ENCODE measurements around the gene ZC3H12A.
"Not testable (repeated sequence)": the region's sequence is repeated elsewhere in the genome, so short reads cannot be mapped to it uniquely, and the experiment has no call there.

Gene ZC3H12A

GRCh38 chr1:37513795-37514349, 39.5 kb downstream of the ZC3H12A start:
- peak overlapping the region; percentile 89 for H3K27ac ChIP-seq

GRCh38 chr1:37514350-37515184, 40.2 kb downstream of the ZC3H12A start, which contains the start of gene MEAF6:
MEAF6 (minus strand) TSS chr1:37514766; CDS start chr1:37514746, 20 bp downstream.
- Histone ChIP-seq H3K9ac (peak within 1 kb of the TSS; percentile 53), H3K4me2 (ENCODE audit: low read length) (peak within 1 kb of the TSS; percentile 98), H3K9me3 (ENCODE audit: control insufficient read depth, low read length) (no peaks in the 10 kb centered on the region), H3K27me3 (ENCODE audit: control insufficient read depth, insufficient read depth, low read length) (no peaks in the 10 kb centered on the region), H3K36me3 (ENCODE audit: control insufficient read depth, insufficient read depth, low read length) (no peaks in the 10 kb centered on the region), H3K79me2 (peaks cover 7% of the 10 kb centered on the region), H3K4me1 (peaks cover 3% of the 10 kb centered on the region), H3K4me3 (ENCODE audit: low read depth, low read length) (peak within 1 kb of the TSS; percentile 93), H3K27ac (peak within 1 kb of the TSS; percentile 89), H2AFZ (peak within 1 kb of the TSS; percentile 99)
- peak; percentile 55 for TF ChIP-seq CTCF (IDR thresholded peaks at IDR 0.05)

More at GRCh38 chr1:37513795-37514349, 39.5 kb downstream of the ZC3H12A start:
- Histone ChIP-seq H3K4me2 (ENCODE audit: low read length) (peak overlapping the region; percentile 98), H3K27me3 (ENCODE audit: control insufficient read depth, insufficient read depth, low read length) (no peaks in the 10 kb centered on the region), H3K4me1 (peaks cover 3% of the 10 kb centered on the region), H3K79me2 (peaks cover 7% of the 10 kb centered on the region), H3K4me3 (ENCODE audit: low read depth, low read length) (peak overlapping the region; percentile 93), H3K36me3 (ENCODE audit: control insufficient read depth, insufficient read depth, low read length) (no peaks in the 10 kb centered on the region), H3K9me3 (ENCODE audit: control insufficient read depth, low read length) (no peaks in the 10 kb centered on the region), H2AFZ (peak overlapping the region; percentile 73), H3K9ac (no peak overlapping the region)
- TF ChIP-seq CTCF (IDR thresholded peaks at IDR 0.05) = no peak

- H2AFZ ChIP-seq = peak overlapping the region; percentile 99
- H3K4me1 ChIP-seq = peaks cover 3% of the 10 kb centered on the region
- peak overlapping the region; percentile 93 for H3K4me3 ChIP-seq (ENCODE audit: low read depth, low read length)
- H3K79me2 ChIP-seq = peaks cover 7% of the 10 kb centered on the region
- no peaks in the 10 kb centered on the region for H3K27me3 ChIP-seq (ENCODE audit: control insufficient read depth, insufficient read depth, low read length)
- TF ChIP-seq CTCF (IDR thresholded peaks at IDR 0.05) = no peak
- H3K9ac ChIP-seq = peak overlapping the region; percentile 53
- peak overlapping the region; percentile 89 for H3K27ac ChIP-seq
- peak overlapping the region; percentile 98 for H3K4me2 ChIP-seq (ENCODE audit: low read length)
- no peaks in the 10 kb centered on the region for H3K36me3 ChIP-seq (ENCODE audit: control insufficient read depth, insufficient read depth, low read length)
- H3K9me3 ChIP-seq (ENCODE audit: control insufficient read depth, low read length) = no peaks in the 10 kb centered on the region
Measured at GRCh38 chr1:37515185-37516034, 41.0 kb downstream of the ZC3H12A start.

GRCh38 chr1:37517569-37517968, 43.2 kb downstream of the ZC3H12A start:
- TF ChIP-seq CTCF (IDR thresholded peaks at IDR 0.05) = no peak
- H3K79me2 ChIP-seq = peaks cover 7% of the 10 kb centered on the region
- no peaks in the 10 kb centered on the region for H3K36me3 ChIP-seq (ENCODE audit: control insufficient read depth, insufficient read depth, low read length)
- no peak overlapping the region for H3K4me3 ChIP-seq (ENCODE audit: low read depth, low read length)
- H3K9ac ChIP-seq = no peak overlapping the region
- H3K27ac ChIP-seq = no peak overlapping the region
- no peak overlapping the region for H3K4me2 ChIP-seq (ENCODE audit: low read length)
- H3K4me1 ChIP-seq = peaks cover 3% of the 10 kb centered on the region
- H3K9me3 ChIP-seq (ENCODE audit: control insufficient read depth, low read length) = no peaks in the 10 kb centered on the region
- H2AFZ ChIP-seq = no peak overlapping the region
- H3K27me3 ChIP-seq (ENCODE audit: control insufficient read depth, insufficient read depth, low read length) = no peaks in the 10 kb centered on the region

- not testable (repeated sequence) for H3K27me3 ChIP-seq (ENCODE audit: control insufficient read depth, insufficient read depth, low read length); H3K4me2 ChIP-seq (ENCODE audit: low read length); H3K4me3 ChIP-seq (ENCODE audit: low read depth, low read length); H3K79me2 ChIP-seq; H2AFZ ChIP-seq; H3K9ac ChIP-seq; H3K9me3 ChIP-seq (ENCODE audit: control insufficient read depth, low read length); H3K4me1 ChIP-seq; H3K36me3 ChIP-seq (ENCODE audit: control insufficient read depth, insufficient read depth, low read length); H3K27ac ChIP-seq
Measured at GRCh38 chr1:37518241-37518640, 43.9 kb downstream of the ZC3H12A start.

GRCh38 chr1:37518929-37519328, 44.5 kb downstream of the ZC3H12A start:
- not testable (repeated sequence) for H3K9ac ChIP-seq; H3K27me3 ChIP-seq (ENCODE audit: control insufficient read depth, insufficient read depth, low read length); H3K4me2 ChIP-seq (ENCODE audit: low read length); H3K9me3 ChIP-seq (ENCODE audit: control insufficient read depth, low read length); H3K36me3 ChIP-seq (ENCODE audit: control insufficient read depth, insufficient read depth, low read length); H3K4me1 ChIP-seq; H3K79me2 ChIP-seq; H3K27ac ChIP-seq; H3K4me3 ChIP-seq (ENCODE audit: low read depth, low read length)
- H2AFZ ChIP-seq = peak overlapping the region; percentile 66
